ENCODE results near the gene SIGLEC11.

DNA sequence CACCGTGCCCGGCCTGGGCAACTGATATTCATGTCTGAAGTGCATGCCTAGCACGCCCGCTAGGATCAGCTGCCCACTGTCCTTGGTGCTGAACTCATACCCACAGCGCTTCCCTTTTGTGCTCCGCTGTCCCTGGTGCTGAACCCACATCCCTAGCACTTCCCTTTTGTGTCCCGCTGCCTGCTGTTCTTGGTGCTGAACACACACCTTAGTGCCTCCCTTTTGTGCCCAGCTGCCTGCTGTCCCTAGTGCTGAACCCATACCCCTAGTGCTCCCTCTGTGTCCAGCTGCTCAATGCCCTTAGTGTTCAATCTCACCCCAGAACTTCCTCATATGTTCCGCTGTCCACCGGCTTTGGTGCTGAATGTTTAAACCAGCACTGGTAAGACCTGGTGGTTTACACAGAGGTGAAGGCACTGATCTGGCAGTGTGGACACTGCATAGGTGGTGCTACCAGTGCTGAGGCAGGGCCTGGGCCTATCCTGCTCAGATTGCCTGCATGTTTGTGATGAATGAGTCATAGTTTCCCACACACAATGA is 26.3 kb upstream of the SIGLEC11 start:
- TF ChIP-seq POLR2A (IDR thresholded peaks at IDR 0.05) = no peak
- TF ChIP-seq, protein P1, sequence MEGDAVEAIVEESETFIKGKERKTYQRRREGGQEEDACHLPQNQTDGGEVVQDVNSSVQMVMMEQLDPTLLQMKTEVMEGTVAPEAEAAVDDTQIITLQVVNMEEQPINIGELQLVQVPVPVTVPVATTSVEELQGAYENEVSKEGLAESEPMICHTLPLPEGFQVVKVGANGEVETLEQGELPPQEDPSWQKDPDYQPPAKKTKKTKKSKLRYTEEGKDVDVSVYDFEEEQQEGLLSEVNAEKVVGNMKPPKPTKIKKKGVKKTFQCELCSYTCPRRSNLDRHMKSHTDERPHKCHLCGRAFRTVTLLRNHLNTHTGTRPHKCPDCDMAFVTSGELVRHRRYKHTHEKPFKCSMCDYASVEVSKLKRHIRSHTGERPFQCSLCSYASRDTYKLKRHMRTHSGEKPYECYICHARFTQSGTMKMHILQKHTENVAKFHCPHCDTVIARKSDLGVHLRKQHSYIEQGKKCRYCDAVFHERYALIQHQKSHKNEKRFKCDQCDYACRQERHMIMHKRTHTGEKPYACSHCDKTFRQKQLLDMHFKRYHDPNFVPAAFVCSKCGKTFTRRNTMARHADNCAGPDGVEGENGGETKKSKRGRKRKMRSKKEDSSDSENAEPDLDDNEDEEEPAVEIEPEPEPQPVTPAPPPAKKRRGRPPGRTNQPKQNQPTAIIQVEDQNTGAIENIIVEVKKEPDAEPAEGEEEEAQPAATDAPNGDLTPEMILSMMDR (IDR thresholded peaks at IDR 0.05) = no peak

Measured in right lobe of liver (tissue), 4 donors.